K562 (cell line): ENCODE measurements around the gene MAMDC2. TPM values are rescaled to one million over a fixed set of nuclear protein-coding genes. Genes with fewer than 3 reads are reported as not detected.

Source experiments
- ATAC-seq: fragments of 200-7000 bp; cut with Tn5 transposase; 3 replicates; pipeline ENCODE4 v1.9.1; 2020; ENCODE audit warnings: moderate library complexity
- BruUV-seq: library from RNA; stranded (reverse); fragments of 400-500 nt; replicated peaks from 2 replicates; lab custom pipeline; 2021; lab: Mats Ljungman, UMichigan
- CTCF ChIA-PET: fragments of 300-600 bp; formaldehyde crosslinking; extraction: SDS; loops from one replicate; lab custom pipeline; 2021; ENCODE audit warnings: low intra/inter-chr PET ratio; lab: Yijun Ruan, JAX
- POLR2A ChIA-PET: fragments of 300-600, 350-650 bp; sonication (Branson Sonifier 250); formaldehyde crosslinking; extraction: SDS; loops from one replicate; lab custom pipeline; 2021; ENCODE audit warnings: antibody characterized with exemption, inconsistent platforms; lab: Yijun Ruan, JAX
- DNase-seq, 4 experiments: peaks; one replicate each; pipeline versions ENCODE4 v3.0.0 to v3.0.0-alpha.2; 2011 to 2018; ENCODE audit warnings: low spot score in 3 of 4, mixed read lengths in 3 of 4; ENCODE audit errors: extremely low read depth in 1 of 4
- FAIRE-seq: peaks from 2 replicates; lab custom pipeline; 2011; peaks lifted over from hg19 to GRCh38; lab: Jason Lieb, UNC
- H2AFZ ChIP-seq: 2 replicates; pipeline ENCODE4 v1.6.0; 2011; ENCODE audit warnings: low read depth, low read length, control low read depth, inconsistent platforms
- H3K27ac ChIP-seq: fragments of 200-600 bp; 3 replicates; pipeline ENCODE4 v1.8.0; 2011; ENCODE audit warnings: low read depth, mild to moderate bottlenecking, control low read depth, inconsistent platforms, low read length, moderate library complexity, mixed read lengths; ENCODE audit errors: extremely low read depth
- H3K27me3 ChIP-seq, 2 experiments: fragments of 300-600 bp in 1 of 2; 2 replicates in 1 of 2; 3 replicates in 1 of 2; pipeline versions ENCODE4 v1.6.0 to v1.8.0; 2011; ENCODE audit warnings: inconsistent platforms in 2 of 2, low read length in 2 of 2, mild to moderate bottlenecking in 1 of 2, mixed read lengths in 1 of 2, moderate library complexity in 1 of 2; ENCODE audit not compliant: control insufficient read depth in 2 of 2, insufficient read depth in 2 of 2
- H3K36me3 ChIP-seq: fragments of 300-600 bp; 3 replicates; pipeline ENCODE4 v1.8.0; 2011; ENCODE audit warnings: mild to moderate bottlenecking, low read length, inconsistent platforms; ENCODE audit not compliant: control insufficient read depth, insufficient read depth
- H3K4me1 ChIP-seq, 2 experiments: fragments of 200-600 bp in 1 of 2; replicated peaks in 1 of 2; 2 replicates in 1 of 2; 3 replicates in 1 of 2; pipeline versions ENCODE4 v1.5.1 to v1.8.0; 2011; ENCODE audit warnings: inconsistent platforms in 2 of 2, low read length in 2 of 2, mild to moderate bottlenecking in 1 of 2, mixed read lengths in 1 of 2, moderate library complexity in 1 of 2; ENCODE audit not compliant: control insufficient read depth in 2 of 2, insufficient read depth in 2 of 2
- H3K4me2 ChIP-seq: 2 replicates; pipeline ENCODE4 v1.6.1; 2011; ENCODE audit warnings: low read length, control low read depth, inconsistent platforms, mixed read lengths; ENCODE audit not compliant: insufficient read depth
- H3K4me3 ChIP-seq: fragments of 200-600 bp; sonication (generic), shearing (Covaris generic); 2 replicates; pipeline ENCODE4 v1.5.1; 2016; ENCODE audit warnings: control low read depth, inconsistent platforms
- H3K79me2 ChIP-seq: fragments of 200-600 bp; 3 replicates; pipeline ENCODE4 v1.8.0; 2011; ENCODE audit warnings: low read length, inconsistent platforms; ENCODE audit not compliant: control insufficient read depth, insufficient read depth
- H3K9ac ChIP-seq, 2 experiments: 2 replicates each; pipeline versions ENCODE4 v1.6.0 to v1.6.1; 2011; ENCODE audit warnings: low read depth in 2 of 2, low read length in 2 of 2, control low read depth in 1 of 2, inconsistent platforms in 1 of 2, mild to moderate bottlenecking in 1 of 2, mixed read lengths in 1 of 2; ENCODE audit not compliant: insufficient read depth in 1 of 2
- H3K9me1 ChIP-seq: one replicate; pipeline ENCODE4 v1.6.0; 2011; ENCODE audit warnings: inconsistent platforms, mild to moderate bottlenecking, low read length, moderate library complexity; ENCODE audit not compliant: control insufficient read depth, insufficient read depth
- H3K9me3 ChIP-seq: replicated peaks from 2 replicates; pipeline ENCODE4 v1.5.1; 2011; ENCODE audit warnings: low read depth, low read length, inconsistent platforms; ENCODE audit not compliant: control insufficient read depth, insufficient read depth
- H4K20me1 ChIP-seq: replicated peaks from 2 replicates; pipeline ENCODE4 v1.6.1; 2011; ENCODE audit warnings: low read length, inconsistent platforms, mixed read lengths; ENCODE audit not compliant: control insufficient read depth, insufficient read depth
- BDP1 ChIP-seq: IDR thresholded peaks from 3 replicates; pipeline ENCODE4 v1.6.1; 2011; ENCODE audit not compliant: insufficient read length, insufficient read depth
- ELF1 ChIP-seq: fragments of 200-800 bp; sonication (Bioruptor generic); IDR thresholded peaks from 2 replicates; pipeline ENCODE4 v1.6.1; 2016; ENCODE audit warnings: missing genetic modification characterization, missing compliant biosample characterization
- HINFP ChIP-seq: fragments of 450-650 bp; conservative IDR thresholded peaks from 2 replicates; pipeline ENCODE4 v1.6.1; 2016; ENCODE audit warnings: missing genetic modification characterization, low read depth, mild to moderate bottlenecking, control low read depth, missing compliant biosample characterization
- LARP7 ChIP-seq: fragments of 450-650 bp; IDR thresholded peaks from 2 replicates; pipeline ENCODE4 v1.6.1; 2016
- POLR2G ChIP-seq: fragments of 200-400 bp; formaldehyde crosslinking; IDR thresholded peaks from 2 replicates; pipeline ENCODE4 v1.6.1; 2017; ENCODE audit warnings: low read depth, mild to moderate bottlenecking, antibody characterized with exemption, low read length, moderate library complexity
- SMAD2 ChIP-seq: fragments of 150-350 bp; IDR thresholded peaks from 2 replicates; pipeline ENCODE4 v1.6.1; 2014; ENCODE audit warnings: low read depth, mild to moderate bottlenecking, low read length
- TRIM28 ChIP-seq: fragments of 450-650 bp; IDR thresholded peaks from 2 replicates; pipeline ENCODE4 v1.6.1; 2017
- U2AF2 ChIP-seq: fragments of 200-400 bp; formaldehyde crosslinking; optimal IDR thresholded peaks from 2 replicates; pipeline ENCODE3; 2017; ENCODE audit warnings: low read depth, mild to moderate bottlenecking, low read length
- ZNF444 ChIP-seq: fragments of 250-450 bp; sonication (Bioruptor Pico); IDR thresholded peaks from 2 replicates; pipeline ENCODE4 v1.4.0; 2020; ENCODE audit warnings: mild to moderate bottlenecking, moderate library complexity
- WGBS: fragments of 100-300 bp; shearing (Covaris generic); methylation state at CpG from one replicate; pipeline ENCODE4 v1.1.6; 2016; ENCODE audit warnings: low coverage, mixed read lengths; ENCODE audit not compliant: insufficient coverage; ENCODE audit errors: missing lambda C conversion rate; 5-methylcytosine and 5-hydroxymethylcytosine counted together
- in situ Hi-C: fragments of 300-500 bp; cut with MboI; formaldehyde crosslinking; loops from 4 replicates; pipeline ENCODE4 v1.15.0; 2018; ENCODE audit warnings: inconsistent platforms, mixed read lengths
- intact Hi-C: fragments of 100-400 bp; cut with micrococcal nuclease; formaldehyde crosslinking; loops from 2 replicates; pipeline ENCODE4 v1.14.2; 2022
- polyA plus RNA-seq, 8 experiments: library from polyadenylated mRNA; depleted of rRNA in 4 of 8; stranded (reverse) in 5 of 8; unstranded in 3 of 8; fragments of >200 nt; fragmentation: Nextera tagmentation in 2 of 8; fragmentation: Illumina TruSeq in 1 of 8; extraction: Ambion mirVana in 2 of 8; extraction: Trizol in 1 of 8; gene quantifications; 2 replicates each; pipeline versions ENCODE4 v1.2.1 to v1.2.3, GENCODE V29; 2011 to 2014; ENCODE audit warnings: inconsistent platforms in 1 of 8, missing spikeins in 1 of 8
- total RNA-seq, 7 experiments: library from RNA; depleted of rRNA in 6 of 7; stranded (reverse); fragments of >200 nt in 6 of 7; fragmentation: Illumina TruSeq in 2 of 7; extraction: Trizol in 2 of 7; gene quantifications; 2 replicates each; pipeline versions ENCODE4 v1.2.1 to v1.2.3, GENCODE V29; 2011 to 2021; ENCODE audit warnings: low replicate concordance in 1 of 7
- TF ChIP-seq, protein P1 (sequence below): fragments of 250-450 bp; sonication (Bioruptor Pico); IDR thresholded peaks from 2 replicates; pipeline ENCODE4 v1.4.0; 2020; ENCODE audit warnings: mild to moderate bottlenecking, moderate library complexity
- TF ChIP-seq, protein P2 (sequence below): fragments of 450-650 bp; IDR thresholded peaks from 2 replicates; pipeline ENCODE4 v1.6.1; 2014; ENCODE audit warnings: low read depth, mild to moderate bottlenecking, moderate library complexity, borderline replicate concordance

The MAMDC2 gene
- total and polyA plus RNA-seq, 9 of the 15 experiments (the other 6 are each of a cell fraction or from before 2014, with no cell fraction given): 0.01 to 0.03 TPM; not detected in 7

GRCh38 chr9:70012569-70012968 is 31.1 kb upstream of the MAMDC2 start (continued):
- TF ChIP-seq, protein P1, sequence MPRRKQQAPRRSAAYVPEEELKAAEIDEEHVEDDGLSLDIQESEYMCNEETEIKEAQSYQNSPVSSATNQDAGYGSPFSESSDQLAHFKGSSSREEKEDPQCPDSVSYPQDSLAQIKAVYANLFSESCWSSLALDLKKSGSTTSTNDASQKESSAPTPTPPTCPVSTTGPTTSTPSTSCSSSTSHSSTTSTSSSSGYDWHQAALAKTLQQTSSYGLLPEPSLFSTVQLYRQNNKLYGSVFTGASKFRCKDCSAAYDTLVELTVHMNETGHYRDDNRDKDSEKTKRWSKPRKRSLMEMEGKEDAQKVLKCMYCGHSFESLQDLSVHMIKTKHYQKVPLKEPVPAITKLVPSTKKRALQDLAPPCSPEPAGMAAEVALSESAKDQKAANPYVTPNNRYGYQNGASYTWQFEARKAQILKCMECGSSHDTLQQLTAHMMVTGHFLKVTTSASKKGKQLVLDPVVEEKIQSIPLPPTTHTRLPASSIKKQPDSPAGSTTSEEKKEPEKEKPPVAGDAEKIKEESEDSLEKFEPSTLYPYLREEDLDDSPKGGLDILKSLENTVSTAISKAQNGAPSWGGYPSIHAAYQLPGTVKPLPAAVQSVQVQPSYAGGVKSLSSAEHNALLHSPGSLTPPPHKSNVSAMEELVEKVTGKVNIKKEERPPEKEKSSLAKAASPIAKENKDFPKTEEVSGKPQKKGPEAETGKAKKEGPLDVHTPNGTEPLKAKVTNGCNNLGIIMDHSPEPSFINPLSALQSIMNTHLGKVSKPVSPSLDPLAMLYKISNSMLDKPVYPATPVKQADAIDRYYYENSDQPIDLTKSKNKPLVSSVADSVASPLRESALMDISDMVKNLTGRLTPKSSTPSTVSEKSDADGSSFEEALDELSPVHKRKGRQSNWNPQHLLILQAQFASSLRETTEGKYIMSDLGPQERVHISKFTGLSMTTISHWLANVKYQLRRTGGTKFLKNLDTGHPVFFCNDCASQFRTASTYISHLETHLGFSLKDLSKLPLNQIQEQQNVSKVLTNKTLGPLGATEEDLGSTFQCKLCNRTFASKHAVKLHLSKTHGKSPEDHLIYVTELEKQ (CRISPR knock-in tag): no peak
- TF ChIP-seq SMAD2: no peak

GRCh38 chr9:70013598-70014196 is 30.0 kb upstream of the MAMDC2 start:
- CTCF ChIA-PET: no interaction called here

More at GRCh38 chr9:70013598-70014196, 30.0 kb upstream of the MAMDC2 start:
- Histone ChIP-seq H3K27ac (no peak overlapping the region), H3K36me3 (no peaks in the 10 kb centered on the region), H3K4me1 (no peaks in the 10 kb centered on the region), H2AFZ (no peak overlapping the region), H3K9ac (no peak overlapping the region), H3K79me2 (no peaks in the 10 kb centered on the region), H3K27me3 (no peaks in the 10 kb centered on the region), H3K9me3 (no peaks in the 10 kb centered on the region), H3K4me3 (no peak overlapping the region), H3K4me2 (no peak overlapping the region), H4K20me1 (no peaks in the 10 kb centered on the region), H3K9me1 (no peaks in the 10 kb centered on the region)
- POLR2A ChIA-PET: no interaction called here
- intact Hi-C loops: no loop called here
- BruUV-seq: no TSS peak
- in situ Hi-C loops: no loop called here
- ATAC-seq (no peak), FAIRE-seq (no peak), DNase-seq (no peak)
- 0% methylated on average over 1 of the region's 2 CpGs for WGBS
- TF ChIP-seq ZNF444 (CRISPR knock-in tag): no peak
- no peak for TF ChIP-seq HINFP (tag)
- no peak for TF ChIP-seq LARP7
- no peak for TF ChIP-seq BDP1
- no peak for TF ChIP-seq ELF1 (tag)
- TF ChIP-seq, protein P2, sequence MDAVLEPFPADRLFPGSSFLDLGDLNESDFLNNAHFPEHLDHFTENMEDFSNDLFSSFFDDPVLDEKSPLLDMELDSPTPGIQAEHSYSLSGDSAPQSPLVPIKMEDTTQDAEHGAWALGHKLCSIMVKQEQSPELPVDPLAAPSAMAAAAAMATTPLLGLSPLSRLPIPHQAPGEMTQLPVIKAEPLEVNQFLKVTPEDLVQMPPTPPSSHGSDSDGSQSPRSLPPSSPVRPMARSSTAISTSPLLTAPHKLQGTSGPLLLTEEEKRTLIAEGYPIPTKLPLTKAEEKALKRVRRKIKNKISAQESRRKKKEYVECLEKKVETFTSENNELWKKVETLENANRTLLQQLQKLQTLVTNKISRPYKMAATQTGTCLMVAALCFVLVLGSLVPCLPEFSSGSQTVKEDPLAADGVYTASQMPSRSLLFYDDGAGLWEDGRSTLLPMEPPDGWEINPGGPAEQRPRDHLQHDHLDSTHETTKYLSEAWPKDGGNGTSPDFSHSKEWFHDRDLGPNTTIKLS: no peak
- no peak for TF ChIP-seq U2AF2
- TF ChIP-seq POLR2G: no peak
- no peak for TF ChIP-seq TRIM28
